ENCODE measurements around the gene CBR1. TPM values are rescaled to one million over a fixed set of nuclear protein-coding genes. Genes with fewer than 3 reads are reported as not detected.

CBR1 gene
- total RNA-seq, 1 experiment from 2014 or later, result 27.8 TPM

GRCh38 chr21:36060159-36060921 is 9.5 kb upstream of the CBR1 start, which contains the start of gene SETD4:
TSS of gene SETD4 (minus strand) at chr21:36060526. CDS start at chr21:36058888, 1,638 bp downstream.
- Histone ChIP-seq H3K27me3 (ENCODE audit: control insufficient read depth, insufficient read depth, low read length) (no peaks in the 10 kb centered on the region), H3K4me3 (ENCODE audit: low read depth in 2 of 2, low read length in 2 of 2) (peak within 1 kb of the TSS; percentile 74 to 87), H3K27ac (ENCODE audit: low read length) (peak within 1 kb of the TSS; percentile 93), H3K9me3 (ENCODE audit: control insufficient read depth, insufficient read depth, low read depth, low read length) (no peaks in the 10 kb centered on the region), H3K36me3 (ENCODE audit: control insufficient read depth, insufficient read depth, low read length) (no peaks in the 10 kb centered on the region), H3K4me1 (ENCODE audit: control insufficient read depth, insufficient read depth, low read length) (peaks cover 3% of the 10 kb centered on the region; the same call in 1 of the 2 replicates)
- peak; percentile 81 for DNase-seq (ENCODE audit: low read depth, low spot score)
- POLR2A ChIA-PET, result interaction anchor here (0.6 kb wide), 1 partner anchor 22 kb away, joined by 4 read pairs; no protein-coding TSS in a partner anchor
- CTCF ChIA-PET, result interaction anchor here (1.1 kb wide), 1 partner anchor 53 kb away, joined by 4 read pairs; no protein-coding TSS in a partner anchor
- intact Hi-C loops (cut with micrococcal nuclease; ENCODE audit: unreplicated experiment) (no loop called here), in situ Hi-C loops (cut with HindIII; ENCODE audit: low pct_unique_long_range_greater_than_20kb, low sequenced_read_pairs) (no loop called here)
- TF ChIP-seq TCF7L2 (IDR thresholded peaks at IDR 0.05; ENCODE audit: low read depth, low read length) (peak; percentile 39; the same call in 1 of the 2 replicates), REST (IDR thresholded peaks at IDR 0.05; ENCODE audit: insufficient read depth in 1 of 2, low read depth in 2 of 2, low read length in 1 of 2) (no peak), SIN3A (IDR thresholded peaks at IDR 0.05; ENCODE audit: borderline replicate concordance, insufficient read depth, low read depth, low read length) (peak; percentile 68; the same call in 1 of the 2 replicates), POLR2AphosphoS5 (IDR thresholded peaks at IDR 0.05; ENCODE audit: low read depth, low read length) (peak; percentile 89)
- ATAC-seq, result peak; percentile 97
- TSS peak; percentile 80 for BruUV-seq (replicated peaks)

- intact Hi-C loops (cut with micrococcal nuclease; ENCODE audit: unreplicated experiment) (no loop called here), in situ Hi-C loops (cut with HindIII; ENCODE audit: low pct_unique_long_range_greater_than_20kb, low sequenced_read_pairs) (no loop called here)
- ATAC-seq (no peak), DNase-seq (ENCODE audit: low read depth, low spot score) (no peak)
- Histone ChIP-seq H3K4me3 (ENCODE audit: low read depth in 2 of 2, low read length in 2 of 2) (no peak overlapping the region), H3K9me3 (ENCODE audit: control insufficient read depth, insufficient read depth, low read depth, low read length) (no peaks in the 10 kb centered on the region), H3K4me1 (ENCODE audit: control insufficient read depth, insufficient read depth, low read length) (peaks cover 3% of the 10 kb centered on the region; the same call in 1 of the 2 replicates), H3K27ac (ENCODE audit: low read length) (peak overlapping the region; percentile 93; the same call in 1 of the 2 replicates), H3K36me3 (ENCODE audit: control insufficient read depth, insufficient read depth, low read length) (no peaks in the 10 kb centered on the region), H3K27me3 (ENCODE audit: control insufficient read depth, insufficient read depth, low read length) (no peaks in the 10 kb centered on the region)
- CTCF ChIA-PET, result no interaction called here
- no TSS peak for BruUV-seq (replicated peaks)
- TF ChIP-seq SIN3A (IDR thresholded peaks at IDR 0.05; ENCODE audit: borderline replicate concordance, insufficient read depth, low read depth, low read length), result no peak
- TF ChIP-seq CTCF (IDR thresholded peaks at IDR 0.05), result no peak
- no peak for TF ChIP-seq TCF7L2 (IDR thresholded peaks at IDR 0.05; ENCODE audit: low read depth, low read length)
- TF ChIP-seq POLR2AphosphoS5 (IDR thresholded peaks at IDR 0.05; ENCODE audit: low read depth, low read length), result no peak
- TF ChIP-seq REST (IDR thresholded peaks at IDR 0.05; ENCODE audit: insufficient read depth in 1 of 2, low read depth in 2 of 2, low read length in 1 of 2), result no peak
- POLR2A ChIA-PET, result no interaction called here
Measured at GRCh38 chr21:36061445-36061844, 8.4 kb upstream of the CBR1 start.

All from Panc1 (cell line).